ENCODE results near the gene PDK1.

GRCh38 chr2:172623249-172623965, 67.5 kb downstream of the PDK1 start:
- TF ChIP-seq, protein P1, sequence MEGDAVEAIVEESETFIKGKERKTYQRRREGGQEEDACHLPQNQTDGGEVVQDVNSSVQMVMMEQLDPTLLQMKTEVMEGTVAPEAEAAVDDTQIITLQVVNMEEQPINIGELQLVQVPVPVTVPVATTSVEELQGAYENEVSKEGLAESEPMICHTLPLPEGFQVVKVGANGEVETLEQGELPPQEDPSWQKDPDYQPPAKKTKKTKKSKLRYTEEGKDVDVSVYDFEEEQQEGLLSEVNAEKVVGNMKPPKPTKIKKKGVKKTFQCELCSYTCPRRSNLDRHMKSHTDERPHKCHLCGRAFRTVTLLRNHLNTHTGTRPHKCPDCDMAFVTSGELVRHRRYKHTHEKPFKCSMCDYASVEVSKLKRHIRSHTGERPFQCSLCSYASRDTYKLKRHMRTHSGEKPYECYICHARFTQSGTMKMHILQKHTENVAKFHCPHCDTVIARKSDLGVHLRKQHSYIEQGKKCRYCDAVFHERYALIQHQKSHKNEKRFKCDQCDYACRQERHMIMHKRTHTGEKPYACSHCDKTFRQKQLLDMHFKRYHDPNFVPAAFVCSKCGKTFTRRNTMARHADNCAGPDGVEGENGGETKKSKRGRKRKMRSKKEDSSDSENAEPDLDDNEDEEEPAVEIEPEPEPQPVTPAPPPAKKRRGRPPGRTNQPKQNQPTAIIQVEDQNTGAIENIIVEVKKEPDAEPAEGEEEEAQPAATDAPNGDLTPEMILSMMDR (IDR thresholded peaks at IDR 0.05) = no peak
- no peak for TF ChIP-seq POLR2A (IDR thresholded peaks at IDR 0.05)

Measured in Peyer's patch (tissue), 4 donors.